ENCODE data around the gene PNPLA1. TPM values are rescaled to one million over a fixed set of nuclear protein-coding genes. Genes with fewer than 3 reads are reported as not detected.

PNPLA1 gene
- total RNA-seq, 1 donor from 2014 or later: not detected

DNA sequence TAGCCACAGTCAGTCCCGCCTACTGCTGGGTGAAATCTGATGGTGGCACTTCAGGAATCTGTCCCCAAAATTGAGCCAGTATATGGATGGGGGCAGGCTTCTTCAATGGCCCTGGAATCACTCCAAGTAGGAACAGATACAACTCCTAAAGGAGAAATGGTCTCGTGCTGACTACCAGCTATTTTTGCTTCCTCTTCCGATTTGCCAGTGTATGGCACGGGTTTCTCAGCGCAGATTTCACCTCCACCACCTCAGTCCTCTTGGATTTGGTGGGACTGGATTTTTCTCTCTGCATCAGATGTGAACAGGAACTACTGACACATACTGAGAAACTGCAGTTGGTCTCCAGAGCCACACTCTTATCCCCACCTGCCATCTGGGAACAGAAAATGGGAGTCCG, 27.2 kb downstream of the PNPLA1 start:
- no peaks in the 10 kb centered on the region for H3K9me3 ChIP-seq (replicated peaks)
- no peaks in the 10 kb centered on the region for H3K36me3 ChIP-seq
- peaks cover 66% of the 10 kb centered on the region for H3K27me3 ChIP-seq (ENCODE audit: low read depth)
- H3K4me3 ChIP-seq: no peak overlapping the region
- no peaks in the 10 kb centered on the region for H3K4me1 ChIP-seq
- TF ChIP-seq CTCF (IDR thresholded peaks at IDR 0.05; ENCODE audit: borderline replicate concordance): no peak
- H3K27ac ChIP-seq (replicated peaks): no peak overlapping the region
- intact Hi-C loops (cut with micrococcal nuclease): no loop called here
- no peak for DNase-seq

GRCh38 chr6:36297511-36297910, 27.7 kb downstream of the PNPLA1 start:
- Histone ChIP-seq H3K4me3 (no peak overlapping the region), H3K9me3 (replicated peaks) (no peaks in the 10 kb centered on the region), H3K36me3 (no peaks in the 10 kb centered on the region), H3K27ac (replicated peaks) (no peak overlapping the region), H3K4me1 (no peaks in the 10 kb centered on the region), H3K27me3 (ENCODE audit: low read depth) (peaks cover 65% of the 10 kb centered on the region)
- no peak for DNase-seq
- intact Hi-C loops (cut with micrococcal nuclease): no loop called here
- TF ChIP-seq CTCF (IDR thresholded peaks at IDR 0.05; ENCODE audit: borderline replicate concordance): no peak

DNA sequence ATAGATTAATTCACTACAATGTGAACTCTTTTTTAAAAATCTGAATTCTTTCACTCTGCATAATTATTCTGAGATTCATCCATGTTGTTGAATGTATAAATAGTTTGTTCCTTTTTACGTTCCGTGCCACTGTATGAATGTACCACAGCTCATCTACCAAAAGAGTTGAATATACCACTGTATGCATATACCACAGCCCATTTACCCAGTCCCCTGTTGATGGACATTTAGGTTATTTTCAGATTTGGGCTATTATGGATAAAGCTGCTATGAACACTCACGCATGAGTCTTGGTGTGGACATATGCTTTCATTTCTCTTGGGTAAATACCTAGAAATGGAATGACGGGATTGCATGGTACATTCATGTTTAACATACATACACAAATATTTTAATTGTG, 28.2 kb downstream of the PNPLA1 start:
- H3K27me3 ChIP-seq (ENCODE audit: low read depth): peaks cover 61% of the 10 kb centered on the region
- no peaks in the 10 kb centered on the region for H3K9me3 ChIP-seq (replicated peaks)
- intact Hi-C loops (cut with micrococcal nuclease): no loop called here
- H3K4me1 ChIP-seq: peaks cover 4% of the 10 kb centered on the region
- no peak for TF ChIP-seq CTCF (IDR thresholded peaks at IDR 0.05; ENCODE audit: borderline replicate concordance)
- DNase-seq: no peak
- no peak overlapping the region for H3K27ac ChIP-seq (replicated peaks)
- H3K4me3 ChIP-seq: no peak overlapping the region
- no peaks in the 10 kb centered on the region for H3K36me3 ChIP-seq

DNA sequence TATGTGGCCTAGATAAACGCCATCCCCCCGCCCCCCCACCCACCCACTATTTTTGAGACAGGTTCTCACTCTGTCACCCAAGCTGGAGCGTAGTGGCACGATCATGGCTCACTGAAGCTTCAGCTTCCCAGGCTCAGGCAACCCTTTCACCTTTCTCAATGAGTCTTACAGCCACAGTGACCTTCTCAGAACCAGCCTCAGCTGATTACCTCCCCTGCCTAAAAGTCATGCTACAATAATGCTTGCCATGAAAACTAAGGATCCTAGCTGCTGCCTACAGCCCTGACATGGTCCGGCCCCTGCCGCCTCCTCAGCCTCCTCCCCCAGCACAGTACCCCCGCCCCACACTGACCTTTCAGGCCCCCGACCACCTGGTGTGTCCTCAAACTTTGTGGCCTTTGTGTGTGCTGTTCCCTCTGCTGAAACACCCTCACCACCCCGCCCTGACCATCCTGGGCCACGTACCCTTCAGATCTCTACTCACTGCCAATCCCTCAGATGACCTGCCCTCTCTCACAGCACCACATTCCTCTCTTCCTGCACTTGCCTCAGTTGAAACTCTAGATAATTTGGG, 31.3 kb downstream of the PNPLA1 start:
- peaks cover 4% of the 10 kb centered on the region for H3K4me1 ChIP-seq
- H3K9me3 ChIP-seq (replicated peaks): no peaks in the 10 kb centered on the region
- intact Hi-C loops (cut with micrococcal nuclease): loop anchor here (10.0 kb wide), 1 partner anchor 54 kb away; no protein-coding TSS in a partner anchor
- H3K27me3 ChIP-seq (ENCODE audit: low read depth): peaks cover 53% of the 10 kb centered on the region
- DNase-seq: no peak
- TF ChIP-seq CTCF (IDR thresholded peaks at IDR 0.05; ENCODE audit: borderline replicate concordance): no peak
- H3K27ac ChIP-seq (replicated peaks): no peak overlapping the region
- no peak overlapping the region for H3K4me3 ChIP-seq
- H3K36me3 ChIP-seq: no peaks in the 10 kb centered on the region

DNA sequence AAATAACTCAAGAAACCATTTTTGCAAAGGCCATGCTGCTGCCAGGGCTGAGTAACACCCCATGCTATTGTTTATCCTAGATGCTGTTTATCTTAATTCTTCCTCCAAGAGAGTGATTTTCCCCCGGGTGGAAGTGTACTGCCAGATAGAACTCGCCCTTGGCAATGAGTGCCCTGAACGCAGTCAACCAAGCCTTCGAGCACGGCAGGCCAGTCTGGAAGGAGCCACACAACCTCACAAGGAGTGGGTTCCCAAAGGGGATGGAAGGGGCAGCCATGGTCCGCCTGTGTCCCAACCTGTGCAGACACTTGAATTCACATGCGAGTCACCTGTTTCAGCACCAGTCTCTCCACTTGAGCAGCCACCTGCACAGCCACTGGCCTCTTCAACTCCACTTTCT, 31.9 kb downstream of the PNPLA1 start:
- H3K27me3 ChIP-seq (ENCODE audit: low read depth): peaks cover 48% of the 10 kb centered on the region
- H3K27ac ChIP-seq (replicated peaks): no peak overlapping the region
- no peak for DNase-seq
- intact Hi-C loops (cut with micrococcal nuclease): loop anchor here (10.0 kb wide), 1 partner anchor 53 kb away; no protein-coding TSS in a partner anchor
- H3K36me3 ChIP-seq: no peaks in the 10 kb centered on the region
- no peak overlapping the region for H3K4me3 ChIP-seq
- H3K4me1 ChIP-seq: peaks cover 4% of the 10 kb centered on the region
- no peaks in the 10 kb centered on the region for H3K9me3 ChIP-seq (replicated peaks)
- no peak for TF ChIP-seq CTCF (IDR thresholded peaks at IDR 0.05; ENCODE audit: borderline replicate concordance)
